Measurements from ENCODE around the gene DNTT.

DNTT gene

DNA sequence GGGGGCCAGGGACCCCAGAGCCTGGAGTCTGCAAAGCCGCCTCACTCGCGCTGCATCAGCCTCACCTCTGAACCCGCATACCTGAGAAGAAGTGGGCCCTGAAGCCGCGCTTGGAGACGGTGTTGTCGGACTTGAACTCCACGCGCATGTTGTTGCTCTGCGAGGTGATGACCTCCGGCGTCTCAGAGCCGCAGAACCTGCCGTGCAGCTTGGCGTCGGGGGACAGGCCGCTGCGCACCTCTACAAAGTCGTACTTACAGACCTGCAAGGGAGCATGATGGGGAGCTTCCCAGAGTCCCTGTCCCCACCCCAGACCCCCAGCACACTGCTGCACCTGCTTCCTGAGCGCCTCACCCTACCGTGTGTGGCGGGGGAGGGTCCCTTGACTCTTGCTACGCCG is 80.3 kb downstream of the DNTT start:
- DNase-seq: no peak

- peak; percentile 73 for DNase-seq
Measured at GRCh38 chr10:96387161-96387560, 82.9 kb downstream of the DNTT start.

DNA sequence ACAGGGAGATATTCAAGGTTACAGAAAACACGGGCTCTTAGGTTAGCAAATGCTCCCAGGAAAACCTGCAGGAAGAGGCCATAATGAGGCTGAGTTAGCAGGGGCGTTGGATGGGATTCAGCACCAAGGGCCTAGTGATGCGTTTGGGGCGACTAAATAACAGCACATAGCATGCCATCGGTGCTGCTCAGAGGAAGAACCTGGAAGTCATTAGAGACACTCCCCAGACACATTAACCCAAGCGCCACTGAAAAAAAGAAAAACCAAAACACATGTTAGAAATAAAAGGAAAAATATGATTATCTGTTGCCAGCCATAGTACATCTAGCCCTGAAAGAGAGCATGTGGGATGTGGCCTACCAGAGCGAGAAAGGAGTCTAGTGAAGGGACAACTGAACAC is 83.4 kb downstream of the DNTT start:
- DNase-seq: peak; percentile 79
